ENCODE results near the gene SETD1B.
"Not testable (repeated sequence)": the region's sequence is repeated elsewhere in the genome, so short reads cannot be mapped to it uniquely, and the experiment has no call there.

SETD1B gene

GRCh38 chr12:121783766-121784165, 20.0 kb upstream of the SETD1B start:
- Histone ChIP-seq H3K9ac (ENCODE audit: low read length) (no peak overlapping the region), H3K4me3 (ENCODE audit: low read length) (no peak overlapping the region), H3K9me3 (ENCODE audit: control insufficient read depth, low read length) (no peaks in the 10 kb centered on the region), H3K36me3 (ENCODE audit: control insufficient read depth, insufficient read depth, low read length) (no peaks in the 10 kb centered on the region), H3K27me3 (ENCODE audit: control insufficient read depth, insufficient read depth, low read length) (no peaks in the 10 kb centered on the region), H3K4me1 (ENCODE audit: control insufficient read depth, insufficient read depth, low read length) (peaks cover 44% of the 10 kb centered on the region)

- Histone ChIP-seq H3K9me3 (ENCODE audit: control insufficient read depth, low read length) (no peaks in the 10 kb centered on the region), H3K36me3 (ENCODE audit: control insufficient read depth, insufficient read depth, low read length) (no peaks in the 10 kb centered on the region), H3K27me3 (ENCODE audit: control insufficient read depth, insufficient read depth, low read length) (no peaks in the 10 kb centered on the region), H3K9ac (ENCODE audit: low read length) (peak overlapping the region; percentile 1), H3K4me1 (ENCODE audit: control insufficient read depth, insufficient read depth, low read length) (peaks cover 51% of the 10 kb centered on the region), H3K4me3 (ENCODE audit: low read length) (no peak overlapping the region)
Observed at GRCh38 chr12:121784460-121784859, 19.3 kb upstream of the SETD1B start.

GRCh38 chr12:121786440-121786825, 17.4 kb upstream of the SETD1B start:
- Histone ChIP-seq H3K9me3 (ENCODE audit: control insufficient read depth, low read length) (no peaks in the 10 kb centered on the region), H3K4me1 (ENCODE audit: control insufficient read depth, insufficient read depth, low read length) (peaks cover 58% of the 10 kb centered on the region), H3K4me3 (ENCODE audit: low read length) (no peak overlapping the region), H3K36me3 (ENCODE audit: control insufficient read depth, insufficient read depth, low read length) (no peaks in the 10 kb centered on the region), H3K27me3 (ENCODE audit: control insufficient read depth, insufficient read depth, low read length) (no peaks in the 10 kb centered on the region), H3K9ac (ENCODE audit: low read length) (no peak overlapping the region)

- H3K27me3 ChIP-seq (ENCODE audit: control insufficient read depth, insufficient read depth, low read length): no peaks in the 10 kb centered on the region
- H3K4me1 ChIP-seq (ENCODE audit: control insufficient read depth, insufficient read depth, low read length): peaks cover 61% of the 10 kb centered on the region
- no peak overlapping the region for H3K4me3 ChIP-seq (ENCODE audit: low read length)
- no peaks in the 10 kb centered on the region for H3K36me3 ChIP-seq (ENCODE audit: control insufficient read depth, insufficient read depth, low read length)
- H3K9me3 ChIP-seq (ENCODE audit: control insufficient read depth, low read length): no peaks in the 10 kb centered on the region
- H3K9ac ChIP-seq (ENCODE audit: low read length): peak overlapping the region; percentile 20
Observed at GRCh38 chr12:121787063-121788025, 16.5 kb upstream of the SETD1B start.

- H3K9me3 ChIP-seq (ENCODE audit: control insufficient read depth, low read length): no peaks in the 10 kb centered on the region
- no peaks in the 10 kb centered on the region for H3K27me3 ChIP-seq (ENCODE audit: control insufficient read depth, insufficient read depth, low read length)
- H3K4me3 ChIP-seq (ENCODE audit: low read length): no peak overlapping the region
- H3K9ac ChIP-seq (ENCODE audit: low read length): peak overlapping the region; percentile 20
- H3K4me1 ChIP-seq (ENCODE audit: control insufficient read depth, insufficient read depth, low read length): peaks cover 68% of the 10 kb centered on the region
- no peaks in the 10 kb centered on the region for H3K36me3 ChIP-seq (ENCODE audit: control insufficient read depth, insufficient read depth, low read length)
Observed at GRCh38 chr12:121788176-121788818, 15.5 kb upstream of the SETD1B start.

GRCh38 chr12:121789233-121789781, 14.5 kb upstream of the SETD1B start:
- Histone ChIP-seq H3K9ac (ENCODE audit: low read length) (no peak overlapping the region), H3K4me3 (ENCODE audit: low read length) (no peak overlapping the region), H3K9me3 (ENCODE audit: control insufficient read depth, low read length) (no peaks in the 10 kb centered on the region), H3K27me3 (ENCODE audit: control insufficient read depth, insufficient read depth, low read length) (no peaks in the 10 kb centered on the region), H3K4me1 (ENCODE audit: control insufficient read depth, insufficient read depth, low read length) (peaks cover 70% of the 10 kb centered on the region), H3K36me3 (ENCODE audit: control insufficient read depth, insufficient read depth, low read length) (no peaks in the 10 kb centered on the region)

- H3K4me3 ChIP-seq (ENCODE audit: low read length): no peak overlapping the region
- H3K27me3 ChIP-seq (ENCODE audit: control insufficient read depth, insufficient read depth, low read length): no peaks in the 10 kb centered on the region
- H3K9me3 ChIP-seq (ENCODE audit: control insufficient read depth, low read length): no peaks in the 10 kb centered on the region
- peaks cover 70% of the 10 kb centered on the region for H3K4me1 ChIP-seq (ENCODE audit: control insufficient read depth, insufficient read depth, low read length)
- no peaks in the 10 kb centered on the region for H3K36me3 ChIP-seq (ENCODE audit: control insufficient read depth, insufficient read depth, low read length)
- no peak overlapping the region for H3K9ac ChIP-seq (ENCODE audit: low read length)
Observed at GRCh38 chr12:121789800-121790728, 13.7 kb upstream of the SETD1B start.

- not testable (repeated sequence) for H3K27me3 ChIP-seq (ENCODE audit: control insufficient read depth, insufficient read depth, low read length)
- peaks cover 76% of the 10 kb centered on the region for H3K4me1 ChIP-seq (ENCODE audit: control insufficient read depth, insufficient read depth, low read length)
Observed at GRCh38 chr12:121790785-121791184, 13.0 kb upstream of the SETD1B start.

DNA sequence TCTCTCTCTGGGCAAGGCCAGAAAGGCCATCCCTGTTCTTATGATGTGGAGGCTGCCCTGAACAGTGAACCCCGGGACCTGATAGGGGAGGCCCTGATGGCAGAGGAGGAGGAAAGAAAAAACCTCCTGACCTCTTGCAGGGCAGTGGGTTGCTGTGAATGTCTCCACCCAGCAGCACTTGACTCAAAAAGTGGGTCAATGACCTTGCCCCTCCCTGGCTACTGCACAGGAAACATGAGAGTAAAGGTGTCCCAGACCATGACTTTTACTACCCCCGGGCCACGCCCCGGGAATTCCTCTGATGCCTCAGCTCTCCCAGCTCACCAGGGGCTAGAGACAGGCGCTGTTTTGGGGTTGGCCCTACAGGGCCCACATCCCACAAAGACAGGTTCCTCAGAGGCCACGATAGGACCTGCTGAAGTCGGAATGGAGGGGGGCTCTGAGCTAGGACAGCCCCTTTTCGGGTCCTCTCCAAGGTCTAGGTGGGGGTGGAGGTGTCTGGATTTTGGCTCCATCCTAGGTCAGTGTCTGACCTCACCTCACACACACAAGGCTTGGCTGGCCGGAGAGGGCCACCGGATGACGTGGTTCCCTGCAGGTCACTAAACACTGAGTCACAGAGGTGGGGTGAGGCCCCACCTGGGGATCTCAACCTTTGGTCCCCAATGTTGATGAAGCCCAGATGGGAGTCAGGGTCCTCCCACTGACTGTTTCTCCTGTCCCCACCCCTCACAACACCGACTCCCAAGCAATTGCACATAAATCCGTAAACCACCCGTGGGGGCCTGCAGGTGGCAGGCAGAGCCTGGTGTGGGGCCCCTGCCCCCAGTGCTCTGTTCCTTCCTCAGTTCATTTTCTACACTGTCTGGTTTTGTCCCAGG, 11.9 kb upstream of the SETD1B start:
- Histone ChIP-seq H3K36me3 (ENCODE audit: control insufficient read depth, insufficient read depth, low read length) (peaks cover 7% of the 10 kb centered on the region), H3K4me1 (ENCODE audit: control insufficient read depth, insufficient read depth, low read length) (peaks cover 79% of the 10 kb centered on the region), H3K27me3 (ENCODE audit: control insufficient read depth, insufficient read depth, low read length) (no peaks in the 10 kb centered on the region), H3K4me3 (ENCODE audit: low read length) (peak overlapping the region; percentile 23), H3K9ac (ENCODE audit: low read length) (peak overlapping the region; percentile 81), H3K9me3 (ENCODE audit: control insufficient read depth, low read length) (no peaks in the 10 kb centered on the region)

More at GRCh38 chr12:121790785-121791184, 13.0 kb upstream of the SETD1B start:
- not testable (repeated sequence) for H3K4me3 ChIP-seq (ENCODE audit: low read length); H3K9me3 ChIP-seq (ENCODE audit: control insufficient read depth, low read length); H3K9ac ChIP-seq (ENCODE audit: low read length); H3K36me3 ChIP-seq (ENCODE audit: control insufficient read depth, insufficient read depth, low read length)

- H3K4me3 ChIP-seq (ENCODE audit: low read length): peak overlapping the region; percentile 23
- H3K9ac ChIP-seq (ENCODE audit: low read length): peak overlapping the region; percentile 81
- H3K36me3 ChIP-seq (ENCODE audit: control insufficient read depth, insufficient read depth, low read length): peaks cover 7% of the 10 kb centered on the region
- H3K27me3 ChIP-seq (ENCODE audit: control insufficient read depth, insufficient read depth, low read length): no peaks in the 10 kb centered on the region
- H3K4me1 ChIP-seq (ENCODE audit: control insufficient read depth, insufficient read depth, low read length): peaks cover 82% of the 10 kb centered on the region
- H3K9me3 ChIP-seq (ENCODE audit: control insufficient read depth, low read length): no peaks in the 10 kb centered on the region
Observed at GRCh38 chr12:121792607-121793439, 11.0 kb upstream of the SETD1B start.

All from mucosa of stomach (tissue), 1 donor.